HG02852 (cell line): Measurements from ENCODE around the gene LRP1B.
"Not testable (repeated sequence)": the region's sequence is repeated elsewhere in the genome, so short reads cannot be mapped to it uniquely, and the experiment has no call there.

Source experiments
- ATAC-seq: cut with Tn5 transposase; IDR thresholded peaks from one replicate; pipeline ENCODE4 v1.9.1; 2021; ENCODE audit warnings: mild to moderate bottlenecking, moderate library complexity; ENCODE audit not compliant: unreplicated experiment

The LRP1B gene

DNA sequence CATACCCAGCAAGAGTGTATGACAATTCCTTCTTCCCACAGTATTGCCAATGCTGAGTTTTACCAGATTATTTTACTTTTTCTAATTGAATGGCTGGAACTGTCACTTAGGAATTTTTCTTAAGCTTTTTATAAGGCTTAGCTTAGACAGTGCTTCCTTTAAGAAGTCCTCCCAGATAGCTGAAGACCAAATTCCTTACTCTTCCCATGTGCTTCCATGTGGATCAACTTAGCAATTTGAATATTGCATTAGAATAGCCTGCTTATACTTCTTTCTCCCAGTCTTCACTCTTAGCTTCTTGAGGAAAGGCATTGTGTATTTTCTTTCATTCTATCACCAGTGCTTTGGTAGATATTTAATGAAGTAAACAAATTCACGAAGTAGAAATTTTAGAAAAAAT, 1144.4 kb downstream of the LRP1B start:
- ATAC-seq: no peak

DNA sequence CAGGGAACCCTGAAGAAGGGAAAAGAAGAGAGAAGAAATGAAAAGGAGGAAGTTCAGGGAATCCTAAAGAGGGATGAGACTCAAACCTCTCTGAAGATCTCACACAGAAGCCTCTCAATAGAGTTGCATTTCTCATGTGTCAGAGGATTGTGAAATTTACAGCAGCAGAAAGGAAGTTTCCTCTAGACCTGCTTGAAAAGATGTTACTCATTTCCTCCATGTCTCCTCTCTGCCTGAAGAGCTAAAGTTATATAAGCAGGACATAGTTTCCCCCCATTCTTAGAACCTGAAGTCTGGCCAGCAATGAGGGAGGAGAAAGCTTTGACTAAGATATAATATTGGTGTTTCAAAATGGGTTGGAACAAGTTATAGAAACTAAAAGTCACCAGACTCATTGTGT, 1155.6 kb downstream of the LRP1B start:
- no peak for ATAC-seq

GRCh38 chr2:140972724-140973123, 1158.1 kb downstream of the LRP1B start:
- ATAC-seq: no peak

- ATAC-seq: not testable (repeated sequence)
Observed at GRCh38 chr2:140964324-140964723, 1166.5 kb downstream of the LRP1B start.

DNA sequence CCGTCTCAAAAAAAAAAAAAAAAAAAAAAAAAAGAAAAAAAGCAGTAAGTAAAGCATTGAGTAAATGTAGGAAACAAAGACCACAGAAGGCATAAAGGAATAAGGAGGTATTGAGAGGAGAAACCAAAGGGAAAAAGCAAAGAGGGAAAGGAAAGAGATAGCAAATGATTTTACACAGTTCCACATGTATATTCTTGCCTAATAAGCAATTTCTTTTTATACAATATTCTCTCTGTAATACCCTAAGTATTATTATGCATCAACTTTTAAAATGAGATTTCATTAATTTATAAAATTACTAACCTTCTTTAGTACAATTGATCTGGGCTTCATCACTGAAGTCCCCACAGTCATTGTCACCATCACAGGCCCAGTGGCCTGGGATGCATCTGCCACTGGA, 1180.9 kb downstream of the LRP1B start:
- no peak for ATAC-seq

- no peak for ATAC-seq
Observed at GRCh38 chr2:140947236-140947635, 1183.6 kb downstream of the LRP1B start.

GRCh38 chr2:140943867-140944266, 1186.9 kb downstream of the LRP1B start:
- ATAC-seq: no peak

GRCh38 chr2:140942284-140942683, 1188.5 kb downstream of the LRP1B start:
- ATAC-seq: no peak

DNA sequence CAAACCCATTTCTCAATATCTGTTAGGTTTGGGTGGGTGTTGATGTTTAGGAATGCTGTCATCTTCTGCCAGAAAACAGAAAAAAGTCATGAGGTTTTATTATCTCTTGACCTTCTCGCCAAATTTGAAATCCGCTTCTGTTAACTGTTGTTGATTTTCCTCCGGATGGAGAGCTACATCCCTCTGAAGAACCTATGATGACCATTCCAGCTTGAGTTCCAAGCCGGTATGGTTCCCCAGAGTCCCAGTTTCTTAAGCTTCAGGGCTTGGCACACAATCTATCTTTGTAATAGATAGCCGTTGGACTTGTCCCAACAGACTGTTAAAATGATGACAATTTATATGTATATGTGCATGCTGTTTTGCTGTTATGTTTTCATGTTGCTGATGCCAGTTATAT, 1201.0 kb downstream of the LRP1B start:
- ATAC-seq: no peak

DNA sequence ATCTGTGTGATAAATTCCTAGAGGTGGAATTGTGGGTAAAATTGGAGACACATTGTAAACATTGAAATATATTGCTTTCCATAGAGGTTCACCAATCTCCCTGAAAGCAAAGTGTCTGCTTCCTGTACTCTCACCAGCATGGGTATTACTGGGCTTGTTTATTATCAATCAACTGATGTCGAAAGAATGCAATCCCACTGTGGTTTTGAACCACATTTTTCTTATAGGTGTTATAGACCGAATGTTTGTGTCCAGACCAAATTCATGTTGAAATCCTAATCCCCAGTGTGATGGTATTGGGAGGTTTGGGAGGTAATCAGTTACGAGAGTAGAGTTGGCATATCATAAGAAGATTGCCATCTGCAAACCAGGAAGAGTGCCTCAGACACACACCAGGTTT, 1212.4 kb downstream of the LRP1B start:
- no peak for ATAC-seq

GRCh38 chr2:140916410-140916809, 1214.4 kb downstream of the LRP1B start:
- no peak for ATAC-seq

DNA sequence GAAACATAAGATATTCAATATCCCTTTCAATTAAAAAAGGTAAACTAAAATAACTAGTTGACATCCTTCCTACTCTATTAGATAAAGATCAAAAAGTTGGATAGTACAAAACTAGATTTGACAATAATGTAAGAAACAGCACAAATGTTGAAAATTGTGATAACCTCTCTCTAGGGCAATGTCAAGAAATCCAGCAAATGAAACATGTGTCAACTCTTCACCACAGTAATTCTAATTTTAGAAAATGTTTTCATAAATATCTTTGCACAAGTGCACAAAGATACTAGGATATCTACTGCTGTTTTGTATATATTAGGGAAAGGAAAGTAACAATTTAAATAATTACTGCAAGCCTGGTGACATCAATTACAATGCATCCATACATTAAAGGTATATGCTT, 1220.1 kb downstream of the LRP1B start:
- no peak for ATAC-seq

DNA sequence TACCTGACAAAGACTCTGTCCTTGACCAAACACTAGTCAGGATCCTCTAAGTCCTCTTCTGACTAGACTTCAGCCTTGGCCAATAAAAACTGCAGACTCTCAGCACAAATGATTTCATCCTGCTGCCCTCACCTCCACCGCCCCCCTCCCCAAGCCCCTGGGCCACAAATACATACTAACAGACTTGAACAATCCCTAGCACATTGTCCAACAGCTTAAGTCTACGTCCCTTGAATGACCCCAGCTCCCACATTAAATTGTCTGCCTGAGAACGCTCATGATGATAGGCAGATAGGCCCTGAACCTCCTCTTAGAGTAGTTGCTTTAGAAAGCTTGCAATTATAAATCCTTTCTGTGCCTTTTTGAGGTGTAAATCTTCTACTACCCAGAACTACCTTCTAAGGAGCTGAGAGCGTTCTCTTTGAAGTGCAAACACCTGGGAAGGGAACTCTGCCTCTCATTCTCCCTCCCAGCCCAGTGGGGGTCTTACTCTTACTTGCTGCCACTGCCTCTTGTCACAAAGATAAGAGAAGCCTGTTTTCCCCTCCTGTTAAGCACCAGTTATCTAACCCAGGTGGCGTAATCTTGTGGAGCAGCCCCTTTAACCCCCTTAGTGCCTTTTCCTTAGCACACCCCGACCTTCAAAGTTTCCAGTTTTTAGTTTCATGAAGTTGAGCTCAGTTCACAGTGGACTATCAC, 1225.6 kb downstream of the LRP1B start:
- no peak for ATAC-seq

DNA sequence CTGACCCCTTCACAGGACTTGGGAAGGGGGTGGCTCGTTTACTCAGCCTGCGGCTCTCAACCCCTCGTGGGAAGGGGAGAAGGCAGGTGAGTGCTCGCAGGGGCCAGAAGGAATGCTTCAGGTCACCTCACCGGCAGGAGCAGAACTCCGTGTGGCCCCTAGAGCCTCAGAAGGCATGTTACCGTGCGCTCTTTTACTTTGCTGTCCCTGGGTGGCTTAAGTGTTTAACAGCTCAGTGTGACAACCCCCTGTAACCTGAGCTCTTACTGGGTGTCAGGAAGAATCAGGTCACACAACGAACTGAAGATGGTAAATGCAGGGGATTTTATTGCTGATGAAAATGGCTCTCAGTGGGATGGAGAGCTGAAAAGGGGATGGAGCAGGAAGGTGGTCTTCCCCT, 1235.4 kb downstream of the LRP1B start:
- ATAC-seq: no peak

DNA sequence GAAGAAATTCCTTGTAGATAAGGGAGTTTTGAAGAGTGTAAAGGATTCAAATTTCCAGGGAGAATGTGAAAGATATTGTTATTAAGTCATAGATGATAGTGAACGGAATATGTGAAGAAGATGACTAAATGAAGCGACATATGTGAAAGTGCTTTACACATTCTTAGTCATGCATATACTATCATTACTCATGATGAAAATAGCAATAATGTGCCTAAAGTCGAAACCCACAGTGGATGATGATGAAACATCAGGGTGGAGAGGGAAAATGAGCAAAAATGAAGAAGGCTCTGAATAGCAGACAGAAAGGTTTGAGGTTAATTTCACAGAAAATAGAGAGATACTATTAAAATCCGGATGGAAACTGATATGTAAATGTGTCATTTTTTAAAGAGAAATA, 1237.1 kb downstream of the LRP1B start:
- ATAC-seq: no peak

DNA sequence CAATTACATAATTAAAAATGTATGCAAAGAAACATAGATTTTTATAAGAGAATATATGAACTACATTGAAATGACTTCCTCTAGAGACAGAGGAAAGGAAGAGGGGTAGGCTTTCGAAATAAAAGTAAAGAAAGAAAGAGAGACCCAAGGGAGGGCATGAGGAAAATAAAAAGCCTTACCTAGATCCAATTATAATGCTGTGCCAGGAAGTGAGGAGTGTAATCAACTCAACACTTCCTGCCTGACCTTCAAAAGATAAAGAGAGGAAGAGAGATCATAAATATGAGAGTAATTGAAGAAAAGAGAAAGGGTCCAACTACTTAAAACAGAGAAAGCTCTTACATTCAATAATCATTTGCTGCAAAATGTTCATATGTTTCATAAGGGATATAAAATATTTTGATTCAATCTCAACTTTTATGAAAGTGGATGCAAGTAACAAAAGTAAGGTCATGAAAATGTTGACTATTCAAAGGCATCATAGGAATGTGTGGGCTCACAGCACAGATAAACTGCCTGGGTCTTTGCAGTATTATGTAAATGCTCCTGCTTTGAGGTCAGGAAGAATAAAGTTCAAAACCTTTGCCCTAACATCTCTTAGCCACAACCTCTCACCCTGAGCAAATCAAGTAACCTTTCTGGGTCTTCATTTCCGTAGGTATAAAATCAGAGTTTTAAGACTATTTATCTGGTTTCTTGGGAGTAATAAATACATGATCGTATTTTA, 1237.7 kb downstream of the LRP1B start:
- no peak for ATAC-seq

- ATAC-seq: no peak
Observed at GRCh38 chr2:140892436-140892835, 1238.4 kb downstream of the LRP1B start.

DNA sequence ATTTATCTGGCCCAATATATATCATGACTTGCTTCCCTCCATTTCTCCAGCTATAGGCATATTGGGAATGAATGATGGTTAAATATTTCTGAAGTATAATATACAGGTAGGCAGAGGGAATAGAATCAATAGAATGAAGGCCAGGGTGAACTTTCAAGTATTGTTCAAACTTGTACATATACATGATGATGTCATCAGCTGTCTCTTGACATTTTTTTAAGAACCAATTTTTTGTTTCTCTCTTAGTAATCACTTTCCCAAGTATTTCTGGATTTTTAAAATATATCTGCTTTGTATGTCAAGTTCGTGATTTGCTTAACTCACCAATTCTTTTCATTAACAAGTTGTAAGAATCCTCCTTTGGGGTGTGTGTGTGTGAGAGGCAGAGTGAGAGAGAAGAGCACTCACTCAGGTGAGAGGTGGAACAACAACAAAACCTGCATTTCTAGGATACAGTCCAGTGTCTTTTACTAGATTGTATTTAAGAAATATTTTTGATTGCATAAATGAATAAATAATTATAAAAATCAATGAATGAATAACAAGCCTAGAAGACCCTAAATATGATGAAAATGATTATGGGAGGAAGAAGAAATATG, 1239.1 kb downstream of the LRP1B start:
- no peak for ATAC-seq

DNA sequence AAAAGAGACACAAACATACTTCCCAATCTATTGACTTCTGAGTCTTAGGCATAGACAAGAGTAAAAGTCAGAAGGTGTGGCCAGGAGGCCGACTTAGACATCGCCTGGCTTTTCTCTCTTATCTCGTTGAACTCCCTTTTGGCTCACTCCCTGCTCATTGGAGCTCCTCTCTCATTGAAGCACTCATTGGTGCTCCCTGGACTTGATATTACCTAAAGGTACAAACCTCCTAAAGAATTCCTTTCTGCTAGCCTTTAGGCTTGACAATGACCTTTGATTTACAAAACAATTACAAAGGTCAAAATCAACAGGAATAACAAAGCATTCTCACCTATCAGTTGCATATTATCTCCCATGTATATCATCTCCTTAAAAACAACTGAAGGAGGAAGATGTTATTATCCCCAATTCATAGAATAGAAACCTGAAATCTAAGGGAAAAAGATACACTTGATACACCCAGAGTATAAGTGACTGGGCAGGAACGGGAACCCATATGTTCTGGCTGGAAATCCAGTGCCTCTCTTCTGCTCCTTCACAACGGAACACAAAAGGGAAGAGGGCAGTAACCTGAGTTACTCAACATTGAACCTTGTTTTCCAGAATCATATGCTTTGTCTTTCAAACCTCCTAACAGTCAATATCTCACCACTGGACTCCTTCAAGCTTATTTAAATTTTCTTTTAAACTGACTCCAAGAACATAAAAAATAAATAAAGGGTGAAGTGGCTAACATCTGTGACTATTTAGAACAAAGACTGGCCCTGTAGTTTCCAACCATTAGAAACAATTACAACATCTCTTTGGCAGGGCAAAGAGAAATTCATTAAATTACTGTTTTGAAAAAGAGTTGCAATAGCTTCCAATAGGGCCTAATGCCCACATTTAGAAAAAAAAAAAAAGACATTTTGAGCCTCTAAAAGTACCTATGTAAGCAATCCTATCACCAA, 1247.9 kb downstream of the LRP1B start:
- no peak for ATAC-seq

DNA sequence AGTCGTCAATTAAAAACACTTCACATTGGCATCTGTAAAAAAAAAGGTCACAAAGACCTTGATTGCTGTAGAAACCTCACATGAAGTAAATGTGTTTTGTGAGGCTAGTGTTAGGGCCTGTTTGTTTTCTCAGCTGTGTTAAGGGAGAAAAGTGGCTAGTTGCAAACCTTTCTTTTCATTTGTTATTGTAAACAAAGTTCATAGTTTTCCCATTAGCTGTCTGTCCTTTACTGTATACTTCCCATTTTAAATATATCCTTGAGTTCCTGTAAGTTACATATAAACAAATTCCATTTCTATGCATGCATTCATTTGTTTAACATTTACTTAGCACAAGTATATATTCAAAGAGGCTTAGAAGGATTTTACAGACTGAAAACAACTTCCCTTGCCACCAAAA, 1250.2 kb downstream of the LRP1B start:
- no peak for ATAC-seq

DNA sequence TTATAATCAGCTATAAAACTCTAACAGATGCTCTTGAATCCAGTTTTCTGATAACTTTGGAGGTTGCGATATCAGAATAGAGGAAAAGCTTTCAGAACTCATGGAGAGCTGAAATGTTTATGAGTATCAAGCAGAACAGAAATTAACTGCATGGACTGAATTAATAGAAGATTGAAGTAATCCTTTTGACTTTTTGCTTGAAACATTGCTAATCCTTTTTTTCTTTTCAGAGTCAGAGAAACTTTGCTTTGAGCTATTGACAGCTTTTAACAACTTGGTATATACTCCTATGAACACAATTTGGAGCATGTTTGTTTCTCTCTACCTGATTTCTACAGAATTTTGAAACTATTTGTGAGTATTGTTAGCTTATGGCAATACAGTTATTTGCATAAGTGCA, 1254.8 kb downstream of the LRP1B start:
- no peak for ATAC-seq
